ENCODE data around the gene ARL8B. TPM values are rescaled to one million over a fixed set of nuclear protein-coding genes. Genes with fewer than 3 reads are reported as not detected.
A peak's percentile ranks its signal among the peaks of the same experiment; 100 is the strongest.

The ARL8B gene
- total RNA-seq, 1 experiment from 2014 or later = 28.3 TPM

- Mint-ChIP-seq H3K9me3 (no peaks in the 10 kb centered on the region), H3K27me3 (ENCODE audit: low read depth) (no peaks in the 10 kb centered on the region), H3K27ac (peak overlapping the region; percentile 82), H3K4me3 (peak overlapping the region; percentile 97), H3K36me3 (no peaks in the 10 kb centered on the region), H3K4me1 (peaks cover 11% of the 10 kb centered on the region)
- ATAC-seq (peak; percentile 34), DNase-seq (ENCODE audit: low spot score) (peak; percentile 25)
- CTCF ChIA-PET = interaction anchor here (1.0 to 1.9 kb wide), 3 partner anchors 12 to 411 kb away, joined by 3 to 9 read pairs (median 4); no protein-coding TSS in a partner anchor
- POLR2A ChIA-PET = interaction anchor here (1.0 kb wide), 2 partner anchors 49 to 256 kb away, joined by 3 read pairs; no protein-coding TSS in a partner anchor
- TF ChIP-seq E2F5 (CRISPR knock-in tag; IDR thresholded peaks at IDR 0.05) (no peak), GABPB1 (CRISPR knock-in tag; IDR thresholded peaks at IDR 0.05) (peak; percentile 12; the same call in 1 of the 2 replicates), HMGXB4 (CRISPR knock-in tag; IDR thresholded peaks at IDR 0.05) (0 out of 2 replicates have a peak, but pooled peaks have one; percentile 6)
These were observed 932 bp downstream of the ARL8B start for GRCh38 chr3:5122741-5123706.

- Mint-ChIP-seq H3K27ac (peak overlapping the region; percentile 65; the same call in 1 of the 2 replicates), H3K9me3 (no peaks in the 10 kb centered on the region), H3K27me3 (ENCODE audit: low read depth) (no peaks in the 10 kb centered on the region), H3K4me1 (peaks cover 11% of the 10 kb centered on the region), H3K36me3 (no peaks in the 10 kb centered on the region), H3K4me3 (peak overlapping the region; percentile 97; the same call in 1 of the 2 replicates)
- no peak for TF ChIP-seq ZNF317 (CRISPR knock-in tag; IDR thresholded peaks at IDR 0.05; ENCODE audit: borderline replicate concordance, low read depth)
- TF ChIP-seq FOXJ3 (CRISPR knock-in tag; IDR thresholded peaks at IDR 0.05; ENCODE audit: borderline replicate concordance) = no peak
- no peak for TF ChIP-seq IRF2 (CRISPR knock-in tag; IDR thresholded peaks at IDR 0.05; ENCODE audit: borderline replicate concordance, low read depth)
- TF ChIP-seq ZNF281 (CRISPR knock-in tag; IDR thresholded peaks at IDR 0.05) = no peak
- no peak for TF ChIP-seq ZNF263 (CRISPR knock-in tag; IDR thresholded peaks at IDR 0.05; ENCODE audit: low read depth)
- ATAC-seq = no peak
- ChIA-PET POLR2A (interaction anchor here (1.0 kb wide), 1 partner anchor 48 kb away, joined by 3 read pairs; no protein-coding TSS in a partner anchor), CTCF (interaction anchor here (1.9 kb wide), 1 partner anchor 109 kb away, joined by 9 read pairs; no protein-coding TSS in a partner anchor)
- DNase-seq (ENCODE audit: low spot score) = no peak
These were observed 1.8 kb downstream of the ARL8B start for GRCh38 chr3:5123937-5124336.

- no peak overlapping the region for H3K27ac Mint-ChIP-seq
- no peaks in the 10 kb centered on the region for H3K9me3 Mint-ChIP-seq
- TF ChIP-seq ZNF317 (CRISPR knock-in tag; IDR thresholded peaks at IDR 0.05; ENCODE audit: borderline replicate concordance, low read depth) (no peak), HMGXB4 (CRISPR knock-in tag; IDR thresholded peaks at IDR 0.05) (no peak), MLX (CRISPR knock-in tag; IDR thresholded peaks at IDR 0.05) (no peak), NFYB (CRISPR knock-in tag; conservative IDR thresholded peaks at IDR 0.05; ENCODE audit: low read depth) (no peak), E2F4 (CRISPR knock-in tag; IDR thresholded peaks at IDR 0.05; ENCODE audit: borderline replicate concordance, low read depth) (no peak), SP1 (CRISPR knock-in tag; conservative IDR thresholded peaks at IDR 0.05) (no peak), CDX4 (CRISPR knock-in tag; IDR thresholded peaks at IDR 0.05; ENCODE audit: borderline replicate concordance) (no peak)
- peaks cover 11% of the 10 kb centered on the region for H3K4me1 Mint-ChIP-seq
- ChIA-PET CTCF (interaction anchor here (0.6 kb wide), 1 partner anchor 32 kb away, joined by 3 read pairs; no protein-coding TSS in a partner anchor), POLR2A (no interaction called here)
- 0 out of 2 replicates have a peak, but pooled peaks cover 3% of the 10 kb centered on the region for H3K36me3 Mint-ChIP-seq
- ATAC-seq = no peak
- no peaks in the 10 kb centered on the region for H3K27me3 Mint-ChIP-seq (ENCODE audit: low read depth)
- no peak for DNase-seq (ENCODE audit: low spot score)
- H3K4me3 Mint-ChIP-seq = no peak overlapping the region
These were observed 4.5 kb downstream of the ARL8B start for GRCh38 chr3:5126586-5126985.
